HG03095 (cell line): ENCODE results near the gene PRKCZ.

ENCODE experiments used
- ATAC-seq: cut with Tn5 transposase; IDR thresholded peaks from one replicate; pipeline ENCODE4 v1.9.1; 2021; ENCODE audit warnings: moderate library complexity; ENCODE audit not compliant: unreplicated experiment

Gene PRKCZ

GRCh38 chr1:2024887-2025286, 25.3 kb upstream of the PRKCZ start:
- no peak for ATAC-seq

- ATAC-seq: no peak
These were observed 24.7 kb upstream of the PRKCZ start for GRCh38 chr1:2025491-2025981.

GRCh38 chr1:2027961-2028583, 22.1 kb upstream of the PRKCZ start:
- ATAC-seq: no peak

GRCh38 chr1:2028870-2029560, 21.2 kb upstream of the PRKCZ start:
- no peak for ATAC-seq

- ATAC-seq: no peak
These were observed 20.6 kb upstream of the PRKCZ start for GRCh38 chr1:2029561-2029960.

GRCh38 chr1:2030076-2030871, 19.9 kb upstream of the PRKCZ start:
- no peak for ATAC-seq

GRCh38 chr1:2031546-2032540, 18.4 kb upstream of the PRKCZ start:
- no peak for ATAC-seq

- ATAC-seq: no peak
These were observed 17.5 kb upstream of the PRKCZ start for GRCh38 chr1:2032737-2033136.

- ATAC-seq: no peak
These were observed 17.0 kb upstream of the PRKCZ start for GRCh38 chr1:2033165-2033564.

- no peak for ATAC-seq
These were observed 13.9 kb upstream of the PRKCZ start for GRCh38 chr1:2036287-2036686.

GRCh38 chr1:2037314-2037979, 12.8 kb upstream of the PRKCZ start:
- no peak for ATAC-seq

GRCh38 chr1:2038229-2038628, 12.0 kb upstream of the PRKCZ start:
- no peak for ATAC-seq

GRCh38 chr1:2039251-2039650, 11.0 kb upstream of the PRKCZ start:
- no peak for ATAC-seq

GRCh38 chr1:2041305-2041704, 8.9 kb upstream of the PRKCZ start:
- no peak for ATAC-seq

GRCh38 chr1:2041887-2042286, 8.3 kb upstream of the PRKCZ start:
- no peak for ATAC-seq

GRCh38 chr1:2042830-2043773, 7.1 kb upstream of the PRKCZ start:
- no peak for ATAC-seq

- no peak for ATAC-seq
These were observed 6.3 kb upstream of the PRKCZ start for GRCh38 chr1:2043886-2044285.

- no peak for ATAC-seq
These were observed 5.5 kb upstream of the PRKCZ start for GRCh38 chr1:2044510-2045319.
